ENCODE data around the gene KCNC3.

Gene KCNC3

GRCh38 chr19:50329146-50329925 is at the start of gene KCNC3:
Gene KCNC3, minus strand, starts transcription at chr19:50329377. Its CDS starts 295 bp downstream, at chr19:50329082.
- DNase-seq (ENCODE audit: low spot score) = peak; percentile 90

- no peak for DNase-seq (ENCODE audit: low spot score)
These were observed 49.7 kb upstream of the KCNC3 start for GRCh38 chr19:50378863-50379236.

- no peak for DNase-seq (ENCODE audit: low spot score)
These were observed 49.1 kb upstream of the KCNC3 start for GRCh38 chr19:50378169-50378862.

GRCh38 chr19:50377517-50377916 is 48.3 kb upstream of the KCNC3 start:
- DNase-seq (ENCODE audit: low spot score) = no peak

GRCh38 chr19:50377051-50377461 is 47.9 kb upstream of the KCNC3 start:
- peak; percentile 8 for DNase-seq (ENCODE audit: low spot score)

- peak; percentile 96 for DNase-seq (ENCODE audit: low spot score)
These were observed 47.2 kb upstream of the KCNC3 start, which contains the start of gene NR1H2 for GRCh38 chr19:50376166-50377050. Gene NR1H2, plus strand, starts transcription at chr19:50376457. Its CDS starts 1,149 bp downstream, at chr19:50377606.

- no peak for DNase-seq (ENCODE audit: low spot score)
These were observed 42.8 kb upstream of the KCNC3 start for GRCh38 chr19:50371914-50372475.

- peak; percentile 72 for DNase-seq (ENCODE audit: low spot score)
These were observed 39.7 kb upstream of the KCNC3 start for GRCh38 chr19:50368649-50369570.

- DNase-seq (ENCODE audit: low spot score) = no peak
These were observed 36.5 kb upstream of the KCNC3 start, which contains the start of gene NAPSA for GRCh38 chr19:50365434-50366306. Gene NAPSA, minus strand, starts transcription at chr19:50365639. Its CDS starts 18 bp downstream, at chr19:50365621.

- DNase-seq (ENCODE audit: low spot score) = no peak
These were observed 33.7 kb upstream of the KCNC3 start for GRCh38 chr19:50362656-50363424.

- DNase-seq (ENCODE audit: low spot score) = no peak
These were observed 32.8 kb upstream of the KCNC3 start for GRCh38 chr19:50362030-50362412.

GRCh38 chr19:50361290-50362029 is 32.3 kb upstream of the KCNC3 start:
- no peak for DNase-seq (ENCODE audit: low spot score)

- DNase-seq (ENCODE audit: low spot score) = no peak
These were observed 30.2 kb upstream of the KCNC3 start for GRCh38 chr19:50359328-50359818.

- DNase-seq (ENCODE audit: low spot score) = peak; percentile 48
These were observed 29.5 kb upstream of the KCNC3 start for GRCh38 chr19:50358483-50359327.

- peak; percentile 40 for DNase-seq (ENCODE audit: low spot score)
These were observed 28.3 kb upstream of the KCNC3 start for GRCh38 chr19:50357178-50358100.

- DNase-seq (ENCODE audit: low spot score) = no peak
These were observed 27.6 kb upstream of the KCNC3 start for GRCh38 chr19:50356691-50357177.

Data from kidney capillary endothelial cell (primary cell).